ENCODE measurements around the gene CTCFL. TPM values are rescaled to one million over a fixed set of nuclear protein-coding genes. Genes with fewer than 3 reads are reported as not detected.

Gene CTCFL
- total and polyA plus RNA-seq, 2 of the 8 experiments (the other 6 are each of a cell fraction or from before 2014, with no cell fraction given) = 0.30 to 0.80 TPM

- H2BK5ac ChIP-seq (ENCODE audit: low read depth, low read length) = no peak overlapping the region
- WGBS, 2 experiments (ENCODE audit: extremely low coverage in 1 of 2, insufficient coverage in 1 of 2, insufficient read length in 1 of 2, insufficient replicate concordance in 2 of 2, low coverage in 1 of 2, low lambda C conversion rate in 2 of 2, missing lambda C conversion rate in 1 of 2) = 90% methylated on average over 16 of the region's 18 CpGs; no CpG with 5 or more reads in 1 of the 2 experiments
- no peak overlapping the region for H2BK12ac ChIP-seq (ENCODE audit: low read depth, low read length)
- no peak overlapping the region; the same call in 1 of the 2 replicates for H2AK5ac ChIP-seq (ENCODE audit: low read depth, low read length)
- H4K20me1 ChIP-seq (replicated peaks in 1 of 2; ENCODE audit: control insufficient read depth in 1 of 2, insufficient read depth in 2 of 2, low read length in 2 of 2) = no peaks in the 10 kb centered on the region
- no peak overlapping the region for H3K9ac ChIP-seq (replicated peaks in 1 of 4; ENCODE audit: extremely low read depth in 1 of 4, low read depth in 3 of 4, low read length in 3 of 4)
- no peak overlapping the region for H4K5ac ChIP-seq (ENCODE audit: insufficient read length, low read depth, low read length)
- peak overlapping the region; percentile 88; the same call in 1 of the 2 replicates for H2BK15ac ChIP-seq (ENCODE audit: low read length)
- no peak overlapping the region for H3K14ac ChIP-seq (ENCODE audit: insufficient read length)
- H2BK120ac ChIP-seq (replicated peaks; ENCODE audit: low read depth, low read length) = peak overlapping the region; percentile 67
- DNase-seq (ENCODE audit: low read depth in 1 of 2, low spot score in 2 of 2) = no peak
- peaks cover 0 to 30% (median 19%) of the 10 kb centered on the region in 4 experiments; a peak in 6 of 7 replicates for H3K4me1 ChIP-seq (replicated peaks in 1 of 4; ENCODE audit: control insufficient read depth in 3 of 4, insufficient read depth in 4 of 4, low read length in 3 of 4)
- H2AFZ ChIP-seq (ENCODE audit: low read length) = no peak overlapping the region
- no peak for FAIRE-seq
- POLR2A ChIA-PET (ENCODE audit: partially characterized antibody) = interaction anchor here (0.7 to 2.1 kb wide), 3 partner anchors 11 to 237 kb away, joined by 3 to 13 read pairs (median 3); partner anchors contain the start of gene RBM38
- CTCF ChIA-PET (ENCODE audit: partially characterized antibody) = interaction anchor here (1.1 to 4.8 kb wide), 6 partner anchors 10 to 139 kb away, joined by 3 to 18 read pairs (median 4); partner anchors contain the start of gene SPO11
- peak overlapping the region; percentile 23; the same call in 1 of the 2 replicates for H2BK20ac ChIP-seq (ENCODE audit: low read length)
- no peak overlapping the region for H4K8ac ChIP-seq (ENCODE audit: extremely low read depth, insufficient read depth, low read length)
- H3K4ac ChIP-seq (replicated peaks; ENCODE audit: insufficient read length, low read depth, low read length) = no peak overlapping the region
- no peak overlapping the region for H3K18ac ChIP-seq (ENCODE audit: extremely low read depth, low read length)
- no peaks in the 10 kb centered on the region for H3K9me3 ChIP-seq (ENCODE audit: insufficient read depth in 2 of 2, low read depth in 1 of 2, low read length in 1 of 2)
- H3K36me3 ChIP-seq (ENCODE audit: control insufficient read depth in 2 of 4, insufficient read depth in 4 of 4, low read length in 3 of 4) = no peaks in the 10 kb centered on the region
- no peaks in the 10 kb centered on the region for H3K79me2 ChIP-seq (ENCODE audit: control insufficient read depth in 1 of 2, insufficient read depth in 2 of 2, low read length in 2 of 2)
- no peaks in the 10 kb centered on the region for H3K23me2 ChIP-seq (ENCODE audit: low read depth, low read length)
- H3K23ac ChIP-seq (ENCODE audit: insufficient read length) = no peak overlapping the region
- 0 out of 4 replicates have a peak overlapping the region, but pooled peaks of 1 of the 2 experiments have one; percentile 22 for H3K4me2 ChIP-seq (ENCODE audit: insufficient read depth in 1 of 2, low read depth in 2 of 2, low read length in 2 of 2)
- H3K27me3 ChIP-seq (replicated peaks in 1 of 4; ENCODE audit: control insufficient read depth in 3 of 4, extremely low read depth in 1 of 4, insufficient read depth in 3 of 4, low read length in 3 of 4) = no peaks in the 10 kb centered on the region; a peak in 1 of 7 replicates
- H3K27ac ChIP-seq (ENCODE audit: low read depth, low read length) = no peak overlapping the region
- H3K79me1 ChIP-seq (ENCODE audit: low read depth, low read length) = no peaks in the 10 kb centered on the region
- H3K56ac ChIP-seq (replicated peaks; ENCODE audit: insufficient read length, low read depth, low read length) = no peak overlapping the region
- H3K4me3 ChIP-seq (ENCODE audit: extremely low read depth in 1 of 4, insufficient read depth in 2 of 4, low read depth in 3 of 4, low read length in 4 of 4) = no peak overlapping the region
- peak overlapping the region; percentile 71 for H4K91ac ChIP-seq (replicated peaks; ENCODE audit: insufficient read length, low read length)
- TF ChIP-seq RXRA (IDR thresholded peaks at IDR 0.05; ENCODE audit: insufficient read depth, low read depth, low read length) = no peak
- no peak for TF ChIP-seq GTF2F1 (IDR thresholded peaks at IDR 0.05; ENCODE audit: borderline replicate concordance, low read depth, low read length)
- TF ChIP-seq MAX (IDR thresholded peaks at IDR 0.05) = no peak
- TF ChIP-seq BACH1 (IDR thresholded peaks at IDR 0.05; ENCODE audit: low read length) = no peak
Observed at GRCh38 chr20:57468523-57469417, 56.2 kb downstream of the CTCFL start.

All from H1 (cell line).